CD4-positive, alpha-beta T cell (primary cell): ENCODE results near the gene VEGFC. TPM values are rescaled to one million over a fixed set of nuclear protein-coding genes. Genes with fewer than 3 reads are reported as not detected.

ENCODE experiments used
- ATAC-seq: fragments of 200-7000 bp; cut with Tn5 transposase; one replicate; pipeline ENCODE4 v1.10.0; 2022; ENCODE audit warnings: mild to moderate bottlenecking; ENCODE audit not compliant: poor library complexity
- CTCF ChIA-PET: fragments of 350-600 bp; sonication (Branson Sonifier 250); formaldehyde crosslinking; loops from one replicate; lab custom pipeline; 2021; ENCODE audit warnings: antibody characterized with exemption, inconsistent platforms; lab: Charles Lee
- POLR2A ChIA-PET: fragments of 350-600 bp; sonication (Branson Sonifier 250); formaldehyde crosslinking; loops from one replicate; lab custom pipeline; 2021; ENCODE audit warnings: antibody characterized with exemption, inconsistent platforms; lab: Charles Lee
- DNase-seq, 14 experiments: peaks; one replicate each; pipeline ENCODE4 v3.0.0-alpha.2; 2013 to 2020; ENCODE audit warnings: mixed read lengths in 2 of 14
- H3K27ac ChIP-seq, 2 donors: one replicate each; pipeline versions ENCODE4 v1.5.1 to v1.7.0; 2013; ENCODE audit warnings: low read length in 2 of 2, low read depth in 1 of 2, mild to moderate bottlenecking in 1 of 2
- H3K27me3 ChIP-seq, 2 experiments: 1 replicate in 1 of 2; 2 replicates in 1 of 2; pipeline versions ENCODE4 v1.6.1 to v1.7.0; 2013; ENCODE audit warnings: low read length in 2 of 2, control low read depth in 1 of 2, mild to moderate bottlenecking in 1 of 2, moderate library complexity in 1 of 2; ENCODE audit not compliant: insufficient read depth in 2 of 2, control insufficient read depth in 1 of 2
- H3K36me3 ChIP-seq: one replicate; pipeline ENCODE4 v1.6.1; 2013; ENCODE audit warnings: low read length, control low read depth; ENCODE audit not compliant: insufficient read depth
- H3K4me1 ChIP-seq: one replicate; pipeline ENCODE4 v1.6.1; 2013; ENCODE audit warnings: low read length, control low read depth; ENCODE audit not compliant: insufficient read depth
- H3K4me3 ChIP-seq: one replicate; pipeline ENCODE4 v1.5.1; 2013; ENCODE audit warnings: mild to moderate bottlenecking, low read length, moderate library complexity
- H3K9me3 ChIP-seq, 2 experiments: 1 replicate in 1 of 2; 2 replicates in 1 of 2; pipeline versions ENCODE4 v1.6.1 to v1.7.0; 2013; ENCODE audit warnings: low read length in 2 of 2, mild to moderate bottlenecking in 2 of 2, control low read depth in 1 of 2, moderate library complexity in 1 of 2; ENCODE audit not compliant: control insufficient read depth in 1 of 2, insufficient read depth in 1 of 2
- H3K27ac Mint-ChIP-seq: one replicate; pipeline ENCODE4 v1.8.0; 2020; ENCODE audit warnings: mixed read lengths
- H3K27me3 Mint-ChIP-seq: one replicate; pipeline ENCODE4 v1.8.0; 2021; ENCODE audit warnings: mixed read lengths
- H3K36me3 Mint-ChIP-seq: one replicate; pipeline ENCODE4 v1.8.0; 2021; ENCODE audit warnings: low read depth, mixed read lengths
- H3K4me1 Mint-ChIP-seq: one replicate; pipeline ENCODE4 v1.8.0; 2021; ENCODE audit warnings: low read depth, mixed read lengths
- H3K4me3 Mint-ChIP-seq: one replicate; pipeline ENCODE4 v1.8.0; 2020; ENCODE audit warnings: mild to moderate bottlenecking, mixed read lengths
- H3K9me3 Mint-ChIP-seq: one replicate; pipeline ENCODE4 v1.8.0; 2020; ENCODE audit warnings: mixed read lengths
- CTCF ChIP-seq: fragments of 200-600 bp; IDR thresholded peaks from one replicate; pipeline ENCODE4 v1.8.0; 2022; ENCODE audit warnings: antibody characterized with exemption, mild to moderate bottlenecking
- intact Hi-C, 2 experiments: fragments of 100-400 bp; cut with DNase I in 1 of 2; cut with micrococcal nuclease in 1 of 2; formaldehyde crosslinking; loops; one replicate each; pipeline versions ENCODE4 v1.15.1 to v1.9.0; 2023 to 2025; cut with DNase I, micrococcal nuclease
- total RNA-seq, 174 experiments: library from RNA in 2 of 174; stranded (reverse) in 2 of 174; gene quantifications; one replicate each; pipeline ENCODE4 v1.2.3 and lab custom pipeline; 2021 to 2026

VEGFC gene
- total RNA-seq, 2 experiments from 2014 or later: not detected

GRCh38 chr4:176758323-176758722 lies 34.4 kb downstream of the VEGFC start:
- TF ChIP-seq CTCF: no peak
- Mint-ChIP-seq H3K4me1 (no peaks in the 10 kb centered on the region), H3K27ac (no peak overlapping the region), H3K36me3 (no peaks in the 10 kb centered on the region), H3K27me3 (no peaks in the 10 kb centered on the region), H3K4me3 (no peak overlapping the region), H3K9me3 (no peaks in the 10 kb centered on the region)
- DNase-seq (no peak), ATAC-seq (no peak)
- no peaks in the 10 kb centered on the region for H3K4me1 ChIP-seq
- intact Hi-C loops: no loop called here
- H3K4me3 ChIP-seq: no peak overlapping the region
- no peak overlapping the region for H3K27ac ChIP-seq
- CTCF ChIA-PET: no interaction called here
- H3K27me3 ChIP-seq: no peaks in the 10 kb centered on the region
- no peaks in the 10 kb centered on the region for H3K9me3 ChIP-seq
- POLR2A ChIA-PET: no interaction called here
- H3K36me3 ChIP-seq: no peaks in the 10 kb centered on the region

- no peaks in the 10 kb centered on the region for H3K9me3 ChIP-seq
- no peak overlapping the region for H3K27ac ChIP-seq
- H3K36me3 Mint-ChIP-seq: no peaks in the 10 kb centered on the region
- H3K36me3 ChIP-seq: no peaks in the 10 kb centered on the region
- no peaks in the 10 kb centered on the region for H3K27me3 ChIP-seq
- no peak overlapping the region for H3K4me3 ChIP-seq
- no peak for TF ChIP-seq CTCF
- no peaks in the 10 kb centered on the region for H3K27me3 Mint-ChIP-seq
- no peaks in the 10 kb centered on the region for H3K4me1 Mint-ChIP-seq
- ChIA-PET POLR2A (no interaction called here), CTCF (no interaction called here)
- no peaks in the 10 kb centered on the region for H3K9me3 Mint-ChIP-seq
- no peaks in the 10 kb centered on the region for H3K4me1 ChIP-seq
- no peak overlapping the region for H3K27ac Mint-ChIP-seq
- H3K4me3 Mint-ChIP-seq: no peak overlapping the region
- DNase-seq: no peak
- intact Hi-C loops: no loop called here
- ATAC-seq: no peak
Observed at GRCh38 chr4:176755613-176756012, 37.1 kb downstream of the VEGFC start.

DNA sequence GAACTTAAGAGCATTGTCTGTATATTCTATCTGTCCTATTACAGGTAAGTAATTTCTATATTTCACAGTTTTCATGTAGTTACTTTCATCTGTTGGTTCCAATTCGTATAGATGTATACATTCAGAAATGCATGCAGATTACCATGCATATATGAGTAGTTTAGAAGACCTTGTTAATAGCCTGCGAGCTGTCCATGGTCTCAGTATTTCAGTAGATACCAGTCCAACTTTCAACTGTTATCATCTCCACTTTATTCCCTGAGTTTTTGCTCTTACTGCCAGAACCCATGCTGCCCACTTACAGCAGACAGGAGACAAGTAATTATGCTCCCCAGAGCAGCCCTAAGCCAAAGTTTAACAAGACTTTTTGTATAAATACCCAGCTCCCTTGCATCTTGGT lies 37.7 kb downstream of the VEGFC start:
- H3K27me3 Mint-ChIP-seq: no peaks in the 10 kb centered on the region
- H3K4me3 Mint-ChIP-seq: no peak overlapping the region

More for the DNA sequence above, 37.7 kb downstream of the VEGFC start:
- Histone ChIP-seq H3K27ac (no peak overlapping the region), H3K9me3 (no peaks in the 10 kb centered on the region), H3K27me3 (no peaks in the 10 kb centered on the region), H3K36me3 (no peaks in the 10 kb centered on the region), H3K4me3 (no peak overlapping the region), H3K4me1 (no peaks in the 10 kb centered on the region)
- Mint-ChIP-seq H3K4me1 (no peaks in the 10 kb centered on the region), H3K27ac (no peak overlapping the region), H3K9me3 (no peaks in the 10 kb centered on the region), H3K36me3 (no peaks in the 10 kb centered on the region)
- TF ChIP-seq CTCF: no peak
- intact Hi-C loops: no loop called here
- no peak for DNase-seq
- POLR2A ChIA-PET: no interaction called here
- ATAC-seq: no peak
- CTCF ChIA-PET: no interaction called here
